Measurements from ENCODE around the gene ABR.
A peak's percentile ranks its signal among the peaks of the same experiment; 100 is the strongest.

The ABR gene

GRCh38 chr17:1034652-1035210, 145.1 kb downstream of the ABR start:
- H3K4me1 ChIP-seq (ENCODE audit: control insufficient read depth, insufficient read depth, low read length): peaks cover 23% of the 10 kb centered on the region
- H3K9ac ChIP-seq (ENCODE audit: low read depth, low read length): no peak overlapping the region
- no peaks in the 10 kb centered on the region for H3K27me3 ChIP-seq (ENCODE audit: control insufficient read depth, insufficient read depth, low read length)
- no peak overlapping the region for H3K4me3 ChIP-seq (ENCODE audit: low read length)
- H3K4me2 ChIP-seq (ENCODE audit: low read length): no peak overlapping the region
- H3K9me3 ChIP-seq (replicated peaks; ENCODE audit: low read length): no peaks in the 10 kb centered on the region
- H3K36me3 ChIP-seq (ENCODE audit: insufficient read depth, low read length): peaks cover 15% of the 10 kb centered on the region

GRCh38 chr17:1033503-1033902, 146.3 kb downstream of the ABR start:
- Histone ChIP-seq H3K4me1 (ENCODE audit: control insufficient read depth, insufficient read depth, low read length) (peaks cover 26% of the 10 kb centered on the region), H3K9ac (ENCODE audit: low read depth, low read length) (no peak overlapping the region), H3K4me2 (ENCODE audit: low read length) (no peak overlapping the region), H3K4me3 (ENCODE audit: low read length) (no peak overlapping the region), H3K27me3 (ENCODE audit: control insufficient read depth, insufficient read depth, low read length) (no peaks in the 10 kb centered on the region), H3K9me3 (replicated peaks; ENCODE audit: low read length) (no peaks in the 10 kb centered on the region), H3K36me3 (ENCODE audit: insufficient read depth, low read length) (peaks cover 11% of the 10 kb centered on the region)

- Histone ChIP-seq H3K9me3 (replicated peaks; ENCODE audit: low read length) (no peaks in the 10 kb centered on the region), H3K27me3 (ENCODE audit: control insufficient read depth, insufficient read depth, low read length) (no peaks in the 10 kb centered on the region), H3K4me3 (ENCODE audit: low read length) (no peak overlapping the region), H3K36me3 (ENCODE audit: insufficient read depth, low read length) (peaks cover 11% of the 10 kb centered on the region), H3K4me1 (ENCODE audit: control insufficient read depth, insufficient read depth, low read length) (peaks cover 27% of the 10 kb centered on the region), H3K4me2 (ENCODE audit: low read length) (no peak overlapping the region), H3K9ac (ENCODE audit: low read depth, low read length) (no peak overlapping the region)
Measured at GRCh38 chr17:1032391-1032790, 147.4 kb downstream of the ABR start.

GRCh38 chr17:1031711-1032110, 148.1 kb downstream of the ABR start:
- H3K4me1 ChIP-seq (ENCODE audit: control insufficient read depth, insufficient read depth, low read length): peaks cover 27% of the 10 kb centered on the region
- no peaks in the 10 kb centered on the region for H3K27me3 ChIP-seq (ENCODE audit: control insufficient read depth, insufficient read depth, low read length)
- H3K9me3 ChIP-seq (replicated peaks; ENCODE audit: low read length): no peaks in the 10 kb centered on the region
- peaks cover 11% of the 10 kb centered on the region for H3K36me3 ChIP-seq (ENCODE audit: insufficient read depth, low read length)
- no peak overlapping the region for H3K4me3 ChIP-seq (ENCODE audit: low read length)
- no peak overlapping the region for H3K4me2 ChIP-seq (ENCODE audit: low read length)
- no peak overlapping the region for H3K9ac ChIP-seq (ENCODE audit: low read depth, low read length)

- Histone ChIP-seq H3K4me2 (ENCODE audit: low read length) (no peak overlapping the region), H3K4me1 (ENCODE audit: control insufficient read depth, insufficient read depth, low read length) (peaks cover 27% of the 10 kb centered on the region), H3K9ac (ENCODE audit: low read depth, low read length) (no peak overlapping the region), H3K9me3 (replicated peaks; ENCODE audit: low read length) (no peaks in the 10 kb centered on the region), H3K36me3 (ENCODE audit: insufficient read depth, low read length) (peaks cover 15% of the 10 kb centered on the region), H3K4me3 (ENCODE audit: low read length) (no peak overlapping the region), H3K27me3 (ENCODE audit: control insufficient read depth, insufficient read depth, low read length) (no peaks in the 10 kb centered on the region)
Measured at GRCh38 chr17:1030684-1031532, 148.9 kb downstream of the ABR start.

GRCh38 chr17:1029922-1030644, 149.7 kb downstream of the ABR start:
- peak overlapping the region; percentile 36 for H3K4me2 ChIP-seq (ENCODE audit: low read length)
- no peaks in the 10 kb centered on the region for H3K9me3 ChIP-seq (replicated peaks; ENCODE audit: low read length)
- no peak overlapping the region for H3K4me3 ChIP-seq (ENCODE audit: low read length)
- H3K9ac ChIP-seq (ENCODE audit: low read depth, low read length): no peak overlapping the region
- H3K36me3 ChIP-seq (ENCODE audit: insufficient read depth, low read length): peaks cover 19% of the 10 kb centered on the region
- H3K27me3 ChIP-seq (ENCODE audit: control insufficient read depth, insufficient read depth, low read length): no peaks in the 10 kb centered on the region
- peaks cover 27% of the 10 kb centered on the region for H3K4me1 ChIP-seq (ENCODE audit: control insufficient read depth, insufficient read depth, low read length)

- Histone ChIP-seq H3K9ac (ENCODE audit: low read depth, low read length) (peak overlapping the region; percentile 37), H3K9me3 (replicated peaks; ENCODE audit: low read length) (no peaks in the 10 kb centered on the region), H3K4me1 (ENCODE audit: control insufficient read depth, insufficient read depth, low read length) (peaks cover 27% of the 10 kb centered on the region), H3K4me2 (ENCODE audit: low read length) (peak overlapping the region; percentile 36), H3K4me3 (ENCODE audit: low read length) (no peak overlapping the region), H3K27me3 (ENCODE audit: control insufficient read depth, insufficient read depth, low read length) (no peaks in the 10 kb centered on the region), H3K36me3 (ENCODE audit: insufficient read depth, low read length) (peaks cover 19% of the 10 kb centered on the region)
Measured at GRCh38 chr17:1029196-1029921, 150.4 kb downstream of the ABR start.

- no peak overlapping the region for H3K4me3 ChIP-seq (ENCODE audit: low read length)
- no peaks in the 10 kb centered on the region for H3K27me3 ChIP-seq (ENCODE audit: control insufficient read depth, insufficient read depth, low read length)
- peaks cover 9% of the 10 kb centered on the region for H3K36me3 ChIP-seq (ENCODE audit: insufficient read depth, low read length)
- H3K4me1 ChIP-seq (ENCODE audit: control insufficient read depth, insufficient read depth, low read length): peaks cover 27% of the 10 kb centered on the region
- H3K9me3 ChIP-seq (replicated peaks; ENCODE audit: low read length): no peaks in the 10 kb centered on the region
- no peak overlapping the region for H3K4me2 ChIP-seq (ENCODE audit: low read length)
- H3K9ac ChIP-seq (ENCODE audit: low read depth, low read length): no peak overlapping the region
Measured at GRCh38 chr17:1027044-1027443, 152.7 kb downstream of the ABR start.

GRCh38 chr17:1026599-1026975, 153.2 kb downstream of the ABR start:
- Histone ChIP-seq H3K27me3 (ENCODE audit: control insufficient read depth, insufficient read depth, low read length) (no peaks in the 10 kb centered on the region), H3K4me1 (ENCODE audit: control insufficient read depth, insufficient read depth, low read length) (peaks cover 27% of the 10 kb centered on the region), H3K9me3 (replicated peaks; ENCODE audit: low read length) (no peaks in the 10 kb centered on the region), H3K4me3 (ENCODE audit: low read length) (no peak overlapping the region), H3K36me3 (ENCODE audit: insufficient read depth, low read length) (peaks cover 9% of the 10 kb centered on the region), H3K9ac (ENCODE audit: low read depth, low read length) (no peak overlapping the region), H3K4me2 (ENCODE audit: low read length) (no peak overlapping the region)

- Histone ChIP-seq H3K9me3 (replicated peaks; ENCODE audit: low read length) (no peaks in the 10 kb centered on the region), H3K4me3 (ENCODE audit: low read length) (no peak overlapping the region), H3K27me3 (ENCODE audit: control insufficient read depth, insufficient read depth, low read length) (no peaks in the 10 kb centered on the region), H3K4me1 (ENCODE audit: control insufficient read depth, insufficient read depth, low read length) (peaks cover 24% of the 10 kb centered on the region), H3K4me2 (ENCODE audit: low read length) (no peak overlapping the region), H3K9ac (ENCODE audit: low read depth, low read length) (no peak overlapping the region), H3K36me3 (ENCODE audit: insufficient read depth, low read length) (peaks cover 9% of the 10 kb centered on the region)
Measured at GRCh38 chr17:1025733-1026598, 153.8 kb downstream of the ABR start.

All from skeletal muscle satellite cell (primary cell).